Panc1 (cell line): ENCODE data around the gene LCE6A. TPM values are rescaled to one million over a fixed set of nuclear protein-coding genes. Genes with fewer than 3 reads are reported as not detected.

Experiments
- ATAC-seq: fragments of 200-7000 bp; cut with Tn5 transposase; 2 replicates; pipeline ENCODE4 v1.9.1; 2020; ENCODE audit warnings: mild to moderate bottlenecking, moderate library complexity
- BruUV-seq: library from RNA; stranded (reverse); fragments of 400-500 nt; replicated peaks from 2 replicates; lab custom pipeline; 2021; lab: Mats Ljungman, UMichigan
- CTCF ChIA-PET: fragments of 300-600 bp; sonication (Branson Sonifier 250); formaldehyde crosslinking; loops from one replicate; lab custom pipeline; 2022; ENCODE audit warnings: antibody characterized with exemption; lab: Charles Lee
- POLR2A ChIA-PET: fragments of 300-600 bp; sonication (Branson Sonifier 250); formaldehyde crosslinking; loops from one replicate; lab custom pipeline; 2022; ENCODE audit warnings: antibody characterized with exemption; lab: Charles Lee
- DNase-seq: peaks from one replicate; pipeline ENCODE4 v3.0.0-alpha.2; 2010; ENCODE audit warnings: low read depth, low spot score
- H3K27ac ChIP-seq: 2 replicates; pipeline ENCODE4 v1.5.1; 2011; ENCODE audit warnings: mild to moderate bottlenecking, low read length, inconsistent platforms
- H3K27me3 ChIP-seq: fragments of 200-500 bp; sonication (Bioruptor generic); 2 replicates; pipeline ENCODE4 v1.6.0; 2014; ENCODE audit warnings: low read length, inconsistent platforms; ENCODE audit not compliant: control insufficient read depth, insufficient read depth
- H3K36me3 ChIP-seq: fragments of 200-500 bp; sonication (Bioruptor generic); 2 replicates; pipeline ENCODE4 v1.5.1; 2014; ENCODE audit warnings: inconsistent platforms, mild to moderate bottlenecking, low read length, moderate library complexity; ENCODE audit not compliant: control insufficient read depth, insufficient read depth
- H3K4me1 ChIP-seq: 2 replicates; pipeline ENCODE4 v1.5.1; 2011; ENCODE audit warnings: inconsistent platforms, mild to moderate bottlenecking, low read length, moderate library complexity; ENCODE audit not compliant: control insufficient read depth, insufficient read depth
- H3K4me3 ChIP-seq, 2 experiments: 2 replicates each; pipeline ENCODE4 v1.5.1; 2011 to 2012; ENCODE audit warnings: low read depth in 2 of 2, low read length in 2 of 2, mild to moderate bottlenecking in 2 of 2, inconsistent platforms in 1 of 2, moderate library complexity in 1 of 2
- H3K9me3 ChIP-seq: fragments of 200-500 bp; sonication (Bioruptor generic); 2 replicates; pipeline ENCODE4 v1.5.1; 2014; ENCODE audit warnings: low read depth, mild to moderate bottlenecking, inconsistent platforms, low read length, moderate library complexity; ENCODE audit not compliant: control insufficient read depth, insufficient read depth
- POLR2AphosphoS5 ChIP-seq: IDR thresholded peaks from 2 replicates; pipeline ENCODE4 v1.6.1; 2012; ENCODE audit warnings: mild to moderate bottlenecking, low read depth, low read length, moderate library complexity
- SIN3A ChIP-seq: IDR thresholded peaks from 2 replicates; pipeline ENCODE4 v1.6.1; 2012; ENCODE audit warnings: low read depth, mild to moderate bottlenecking, low read length, moderate library complexity, borderline replicate concordance; ENCODE audit not compliant: insufficient read depth
- TCF7L2 ChIP-seq: IDR thresholded peaks from 2 replicates; pipeline ENCODE4 v1.6.1; 2011; ENCODE audit warnings: mild to moderate bottlenecking, low read depth, low read length, inconsistent platforms
- in situ Hi-C: cut with HindIII; loops from 2 replicates; pipeline ENCODE4 v1.10.0; 2016; ENCODE audit warnings: low sequenced_read_pairs, low pct_unique_long_range_greater_than_20kb
- intact Hi-C: fragments of 100-400 bp; cut with micrococcal nuclease; formaldehyde crosslinking; loops from one replicate; pipeline ENCODE4 v1.10.0; 2022; ENCODE audit not compliant: unreplicated experiment
- total RNA-seq: library from RNA; stranded (reverse); gene quantifications from one replicate; pipeline ENCODE4 v1.2.1, GENCODE V29; 2021; ENCODE audit not compliant: unreplicated experiment
- TF ChIP-seq, protein P1 (sequence below), 2 experiments: IDR thresholded peaks; 2 replicates each; pipeline ENCODE4 v1.6.1; 2011 to 2012; ENCODE audit warnings: low read depth in 2 of 2, control low read depth in 1 of 2, low read length in 1 of 2, mild to moderate bottlenecking in 1 of 2, moderate library complexity in 1 of 2; ENCODE audit not compliant: insufficient read depth in 1 of 2
- TF ChIP-seq, protein P2 (sequence below): fragments of 450-650 bp; IDR thresholded peaks from 2 replicates; pipeline ENCODE4 v1.5.1; 2017; ENCODE audit warnings: mild to moderate bottlenecking

LCE6A gene
- total RNA-seq, 1 experiment from 2014 or later: not detected

DNA sequence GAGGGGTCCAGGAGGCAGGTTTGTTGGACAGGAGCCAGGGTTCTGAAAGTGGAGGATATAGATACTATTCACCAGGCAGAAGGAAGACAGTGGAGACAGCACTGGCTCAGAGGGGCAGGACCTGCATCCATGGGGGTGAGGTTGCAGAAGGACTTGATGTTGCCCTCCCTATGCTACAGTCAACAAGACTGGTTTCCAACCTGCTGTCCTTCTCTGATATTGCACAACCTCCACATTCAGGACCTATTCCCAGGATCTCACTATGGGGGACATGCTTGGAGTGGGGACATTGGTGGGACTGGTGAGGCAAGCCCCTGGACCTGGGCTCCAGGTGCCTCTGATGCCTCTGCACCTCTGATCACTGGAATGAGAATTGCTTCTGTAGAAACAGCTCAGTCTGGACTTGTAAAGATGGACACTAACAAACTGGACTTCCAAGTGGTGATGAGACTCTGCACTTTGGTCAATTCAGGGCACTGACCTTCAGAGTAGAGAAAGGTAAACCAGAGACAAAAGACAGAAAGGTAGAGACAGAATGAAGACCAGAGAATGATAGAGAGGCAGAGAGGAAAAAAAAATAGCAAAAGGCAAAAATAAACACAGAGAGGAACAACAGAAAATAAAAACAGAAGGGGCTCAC is 37.0 kb downstream of the LCE6A start:
- Histone ChIP-seq H3K4me1 (no peaks in the 10 kb centered on the region), H3K9me3 (no peaks in the 10 kb centered on the region), H3K36me3 (no peaks in the 10 kb centered on the region), H3K4me3 (no peak overlapping the region), H3K27me3 (no peaks in the 10 kb centered on the region; the same call in 1 of the 2 replicates), H3K27ac (no peak overlapping the region)
- in situ Hi-C loops (no loop called here), intact Hi-C loops (loop anchor here (10.0 kb wide), 1 partner anchor 155 kb away; the partner anchor contains the start of gene SPRR1B)
- TF ChIP-seq SIN3A: no peak
- ATAC-seq (no peak), DNase-seq (no peak)
- BruUV-seq: no TSS peak
- ChIA-PET CTCF (no interaction called here), POLR2A (no interaction called here)

DNA sequence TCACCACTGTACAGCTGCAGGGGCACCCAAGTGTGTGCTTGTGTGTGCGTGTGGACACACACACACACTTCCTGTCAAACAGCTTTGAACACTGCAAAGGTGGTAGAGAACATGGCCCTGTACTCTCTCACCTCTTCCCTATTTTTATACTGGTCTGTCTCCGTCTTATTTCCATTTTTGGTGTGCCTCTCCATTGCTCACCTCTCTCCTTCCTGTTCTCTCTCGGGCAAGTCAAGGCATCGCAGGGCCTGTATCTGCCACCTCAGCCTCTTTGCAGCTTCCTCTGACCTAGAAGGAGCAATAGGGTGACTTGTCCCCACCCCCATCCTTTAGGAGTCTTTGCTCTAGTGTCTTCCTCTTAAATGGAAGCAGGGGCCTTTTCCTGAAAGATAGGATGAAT is 37.7 kb downstream of the LCE6A start:
- Histone ChIP-seq H3K36me3 (no peaks in the 10 kb centered on the region), H3K9me3 (no peaks in the 10 kb centered on the region), H3K27ac (no peak overlapping the region), H3K4me3 (no peak overlapping the region), H3K27me3 (no peaks in the 10 kb centered on the region; the same call in 1 of the 2 replicates), H3K4me1 (no peaks in the 10 kb centered on the region)
- ATAC-seq (no peak), DNase-seq (no peak)
- TF ChIP-seq POLR2AphosphoS5: no peak
- TF ChIP-seq TCF7L2: no peak
- TF ChIP-seq, protein P1, sequence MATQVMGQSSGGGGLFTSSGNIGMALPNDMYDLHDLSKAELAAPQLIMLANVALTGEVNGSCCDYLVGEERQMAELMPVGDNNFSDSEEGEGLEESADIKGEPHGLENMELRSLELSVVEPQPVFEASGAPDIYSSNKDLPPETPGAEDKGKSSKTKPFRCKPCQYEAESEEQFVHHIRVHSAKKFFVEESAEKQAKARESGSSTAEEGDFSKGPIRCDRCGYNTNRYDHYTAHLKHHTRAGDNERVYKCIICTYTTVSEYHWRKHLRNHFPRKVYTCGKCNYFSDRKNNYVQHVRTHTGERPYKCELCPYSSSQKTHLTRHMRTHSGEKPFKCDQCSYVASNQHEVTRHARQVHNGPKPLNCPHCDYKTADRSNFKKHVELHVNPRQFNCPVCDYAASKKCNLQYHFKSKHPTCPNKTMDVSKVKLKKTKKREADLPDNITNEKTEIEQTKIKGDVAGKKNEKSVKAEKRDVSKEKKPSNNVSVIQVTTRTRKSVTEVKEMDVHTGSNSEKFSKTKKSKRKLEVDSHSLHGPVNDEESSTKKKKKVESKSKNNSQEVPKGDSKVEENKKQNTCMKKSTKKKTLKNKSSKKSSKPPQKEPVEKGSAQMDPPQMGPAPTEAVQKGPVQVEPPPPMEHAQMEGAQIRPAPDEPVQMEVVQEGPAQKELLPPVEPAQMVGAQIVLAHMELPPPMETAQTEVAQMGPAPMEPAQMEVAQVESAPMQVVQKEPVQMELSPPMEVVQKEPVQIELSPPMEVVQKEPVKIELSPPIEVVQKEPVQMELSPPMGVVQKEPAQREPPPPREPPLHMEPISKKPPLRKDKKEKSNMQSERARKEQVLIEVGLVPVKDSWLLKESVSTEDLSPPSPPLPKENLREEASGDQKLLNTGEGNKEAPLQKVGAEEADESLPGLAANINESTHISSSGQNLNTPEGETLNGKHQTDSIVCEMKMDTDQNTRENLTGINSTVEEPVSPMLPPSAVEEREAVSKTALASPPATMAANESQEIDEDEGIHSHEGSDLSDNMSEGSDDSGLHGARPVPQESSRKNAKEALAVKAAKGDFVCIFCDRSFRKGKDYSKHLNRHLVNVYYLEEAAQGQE (IDR thresholded peaks at IDR 0.05; ENCODE audit: insufficient read depth in 1 of 2, low read depth in 2 of 2, low read length in 1 of 2): no peak
- TF ChIP-seq, protein P2, sequence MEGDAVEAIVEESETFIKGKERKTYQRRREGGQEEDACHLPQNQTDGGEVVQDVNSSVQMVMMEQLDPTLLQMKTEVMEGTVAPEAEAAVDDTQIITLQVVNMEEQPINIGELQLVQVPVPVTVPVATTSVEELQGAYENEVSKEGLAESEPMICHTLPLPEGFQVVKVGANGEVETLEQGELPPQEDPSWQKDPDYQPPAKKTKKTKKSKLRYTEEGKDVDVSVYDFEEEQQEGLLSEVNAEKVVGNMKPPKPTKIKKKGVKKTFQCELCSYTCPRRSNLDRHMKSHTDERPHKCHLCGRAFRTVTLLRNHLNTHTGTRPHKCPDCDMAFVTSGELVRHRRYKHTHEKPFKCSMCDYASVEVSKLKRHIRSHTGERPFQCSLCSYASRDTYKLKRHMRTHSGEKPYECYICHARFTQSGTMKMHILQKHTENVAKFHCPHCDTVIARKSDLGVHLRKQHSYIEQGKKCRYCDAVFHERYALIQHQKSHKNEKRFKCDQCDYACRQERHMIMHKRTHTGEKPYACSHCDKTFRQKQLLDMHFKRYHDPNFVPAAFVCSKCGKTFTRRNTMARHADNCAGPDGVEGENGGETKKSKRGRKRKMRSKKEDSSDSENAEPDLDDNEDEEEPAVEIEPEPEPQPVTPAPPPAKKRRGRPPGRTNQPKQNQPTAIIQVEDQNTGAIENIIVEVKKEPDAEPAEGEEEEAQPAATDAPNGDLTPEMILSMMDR: no peak
- TF ChIP-seq SIN3A: no peak
- ChIA-PET POLR2A (no interaction called here), CTCF (no interaction called here)
- no TSS peak for BruUV-seq
- intact Hi-C loops (no loop called here), in situ Hi-C loops (no loop called here)

DNA sequence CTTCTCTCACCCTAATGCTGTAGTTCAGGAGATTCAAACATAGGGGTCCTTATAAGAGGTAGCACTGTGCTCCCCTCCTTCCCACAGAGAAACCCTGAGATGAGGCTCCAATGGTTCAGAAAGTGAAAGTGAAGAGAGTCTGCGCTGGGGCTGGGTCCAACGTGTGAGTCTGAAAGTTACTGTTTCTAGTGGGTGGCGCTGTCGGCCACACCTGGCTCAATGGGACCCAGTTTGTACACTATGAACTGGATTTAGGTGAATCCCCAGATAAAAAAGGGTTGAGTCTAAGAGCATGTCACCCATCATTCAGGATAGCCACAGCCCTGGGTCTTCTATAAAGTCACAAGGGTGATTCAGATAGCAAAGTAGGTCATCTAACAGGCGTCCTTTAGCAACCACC is 38.3 kb downstream of the LCE6A start:
- Histone ChIP-seq H3K4me1 (no peaks in the 10 kb centered on the region), H3K4me3 (no peak overlapping the region), H3K27me3 (no peaks in the 10 kb centered on the region; the same call in 1 of the 2 replicates), H3K27ac (no peak overlapping the region), H3K9me3 (no peaks in the 10 kb centered on the region), H3K36me3 (no peaks in the 10 kb centered on the region)
- ATAC-seq (no peak), DNase-seq (no peak)
- no TSS peak for BruUV-seq
- in situ Hi-C loops: no loop called here
- intact Hi-C loops: no loop called here
- ChIA-PET CTCF (no interaction called here), POLR2A (no interaction called here)
- no peak for TF ChIP-seq POLR2AphosphoS5
- TF ChIP-seq, protein P1 (IDR thresholded peaks at IDR 0.05; ENCODE audit: insufficient read depth in 1 of 2, low read depth in 2 of 2, low read length in 1 of 2): no peak
- no peak for TF ChIP-seq TCF7L2
- TF ChIP-seq, protein P2: no peak
- no peak for TF ChIP-seq SIN3A
